B cell (primary cell): ENCODE data around the gene FOXO3. TPM values are rescaled to one million over a fixed set of nuclear protein-coding genes. Genes with fewer than 3 reads are reported as not detected.
A peak's percentile ranks its signal among the peaks of the same experiment; 100 is the strongest.

Source experiments
- ATAC-seq: fragments of 200-7000 bp; cut with Tn5 transposase; one replicate; pipeline ENCODE4 v1.10.0; 2021; ENCODE audit warnings: low read depth, mild to moderate bottlenecking, moderate number of reproducible peaks, moderate library complexity
- CTCF ChIA-PET: fragments of 350-600 bp; sonication (Branson Sonifier 250); formaldehyde crosslinking; loops from one replicate; lab custom pipeline; 2021; ENCODE audit warnings: antibody characterized with exemption, inconsistent platforms; lab: Charles Lee
- POLR2A ChIA-PET: fragments of 350-600 bp; sonication (Branson Sonifier 250); formaldehyde crosslinking; loops from one replicate; lab custom pipeline; 2021; ENCODE audit warnings: antibody characterized with exemption; lab: Charles Lee
- DNase-seq: peaks from one replicate; pipeline ENCODE4 v3.0.0; 2013
- H2AFZ ChIP-seq: 2 replicates; pipeline ENCODE4 v1.6.1; 2012; ENCODE audit warnings: mild to moderate bottlenecking, low read depth, low read length; ENCODE audit not compliant: insufficient read depth, poor library complexity, severe bottlenecking
- H3K27ac ChIP-seq, 2 donors: 1 replicate in 1 of 2; 2 replicates in 1 of 2; pipeline ENCODE4 v1.5.1; 2012 to 2013; ENCODE audit warnings: low read length in 2 of 2, mild to moderate bottlenecking in 2 of 2, moderate library complexity in 1 of 2
- H3K27me3 ChIP-seq, 4 experiments: fragments of 200-600 bp in 1 of 4; sonication (generic) in 1 of 4; replicated peaks in 1 of 4; 1 replicate in 2 of 4; 2 replicates in 2 of 4; pipeline versions ENCODE4 v1.6.1 to v1.7.0; 2013 to 2016; ENCODE audit warnings: low read length in 3 of 4, mild to moderate bottlenecking in 2 of 4, mixed read lengths in 1 of 4, moderate library complexity in 1 of 4; ENCODE audit not compliant: insufficient read depth in 4 of 4, control insufficient read depth in 3 of 4; ENCODE audit errors: control extremely low read depth in 1 of 4
- H3K36me3 ChIP-seq, 2 experiments: replicated peaks in 1 of 2; 1 replicate in 1 of 2; 2 replicates in 1 of 2; pipeline versions ENCODE4 v1.6.1 to v1.7.1; 2013; ENCODE audit warnings: low read length in 1 of 2; ENCODE audit not compliant: insufficient read depth in 2 of 2, control insufficient read depth in 1 of 2; ENCODE audit errors: control extremely low read depth in 1 of 2, extremely low read depth in 1 of 2
- H3K4me1 ChIP-seq, 2 donors: fragments of 200-600 bp in 1 of 2; sonication (generic) in 1 of 2; 1 replicate in 1 of 2; 2 replicates in 1 of 2; pipeline versions ENCODE4 v1.5.1 to v1.6.1; 2013 to 2017; ENCODE audit warnings: low read length in 2 of 2; ENCODE audit not compliant: control insufficient read depth in 2 of 2, insufficient read depth in 2 of 2
- H3K4me2 ChIP-seq: replicated peaks from 2 replicates; pipeline ENCODE3; 2012; ENCODE audit warnings: mild to moderate bottlenecking, low read depth, low read length; ENCODE audit not compliant: poor library complexity, severe bottlenecking
- H3K4me3 ChIP-seq, 5 experiments: fragments of 200-600 bp in 1 of 5; sonication (generic) in 1 of 5; 1 replicate in 3 of 5; 2 replicates in 2 of 5; pipeline versions ENCODE4 v1.5.1 to v1.7.0; 2011 to 2016; ENCODE audit warnings: low read length in 4 of 5, mild to moderate bottlenecking in 4 of 5, low read depth in 2 of 5, control low read depth in 1 of 5, moderate library complexity in 1 of 5; ENCODE audit not compliant: insufficient read depth in 1 of 5; ENCODE audit errors: control extremely low read depth in 1 of 5, extremely low read depth in 1 of 5
- H3K79me2 ChIP-seq: fragments of 200-600 bp; sonication (generic); one replicate; pipeline ENCODE4 v1.6.0; 2016; ENCODE audit warnings: low read length; ENCODE audit not compliant: control insufficient read depth, insufficient read depth
- H3K9ac ChIP-seq: fragments of 200-600 bp; sonication (generic); 2 replicates; pipeline ENCODE4 v1.6.1; 2017; ENCODE audit warnings: mild to moderate bottlenecking, low read length, moderate library complexity
- H3K9me3 ChIP-seq, 3 donors: one replicate each; pipeline versions ENCODE4 v1.6.1 to v1.7.1; 2013; ENCODE audit warnings: low read length in 2 of 3; ENCODE audit not compliant: control insufficient read depth in 2 of 3, insufficient read depth in 1 of 3; ENCODE audit errors: control extremely low read depth in 1 of 3
- H4K20me1 ChIP-seq: 2 replicates; pipeline ENCODE4 v1.6.0; 2012; ENCODE audit warnings: mild to moderate bottlenecking, low read length; ENCODE audit not compliant: insufficient read depth, control insufficient read depth, poor library complexity, severe bottlenecking
- H3K27ac Mint-ChIP-seq: one replicate; pipeline ENCODE4 v1.8.0; 2021; ENCODE audit warnings: mixed read lengths
- H3K27me3 Mint-ChIP-seq: one replicate; pipeline ENCODE4 v1.8.0; 2021; ENCODE audit warnings: mixed read lengths
- H3K4me1 Mint-ChIP-seq: one replicate; pipeline ENCODE4 v1.8.0; 2021; ENCODE audit warnings: mixed read lengths
- H3K4me3 Mint-ChIP-seq: one replicate; pipeline ENCODE4 v1.8.0; 2021; ENCODE audit warnings: mixed read lengths
- H3K9me3 Mint-ChIP-seq: one replicate; pipeline ENCODE4 v1.8.0; 2022; ENCODE audit warnings: mixed read lengths; ENCODE audit not compliant: insufficient read depth
- EZH2 ChIP-seq: IDR thresholded peaks from 2 replicates; pipeline ENCODE4 v1.6.1; 2012; ENCODE audit warnings: borderline replicate concordance, low read depth, mild to moderate bottlenecking, moderate library complexity, low read length; ENCODE audit not compliant: insufficient read depth, poor library complexity, severe bottlenecking
- WGBS: methylation state at CpG from one replicate; pipeline ENCODE4 v1.1.5; 2013; ENCODE audit warnings: missing lambda C conversion rate; ENCODE audit not compliant: insufficient coverage; 5-methylcytosine and 5-hydroxymethylcytosine counted together
- intact Hi-C: fragments of 100-400 bp; cut with micrococcal nuclease; formaldehyde crosslinking; loops from one replicate; pipeline ENCODE4 v1.10.0; 2022
- polyA plus RNA-seq: library from polyadenylated mRNA; depleted of rRNA; stranded (reverse); fragments of >200 nt; gene quantifications from 2 replicates; pipeline ENCODE4 v1.2.3, GENCODE V29; 2012
- total RNA-seq, 2 donors: library from RNA; stranded (reverse); fragments of 120-200 nt in 1 of 2; gene quantifications; 1 replicate in 1 of 2; 2 replicates in 1 of 2; pipeline versions ENCODE4 v1.2.3 to v1.2.4, GENCODE V29; 2013 to 2022
- TF ChIP-seq, protein P1 (sequence below): fragments of 200-600 bp; IDR thresholded peaks from one replicate; pipeline ENCODE4 v1.8.0; 2022; ENCODE audit warnings: antibody characterized with exemption, mild to moderate bottlenecking

The FOXO3 gene
- total and polyA plus RNA-seq, 2 donors (not counting 1 experiment from before 2014, with no cell fraction given) = 6.0 to 16.9 TPM

DNA sequence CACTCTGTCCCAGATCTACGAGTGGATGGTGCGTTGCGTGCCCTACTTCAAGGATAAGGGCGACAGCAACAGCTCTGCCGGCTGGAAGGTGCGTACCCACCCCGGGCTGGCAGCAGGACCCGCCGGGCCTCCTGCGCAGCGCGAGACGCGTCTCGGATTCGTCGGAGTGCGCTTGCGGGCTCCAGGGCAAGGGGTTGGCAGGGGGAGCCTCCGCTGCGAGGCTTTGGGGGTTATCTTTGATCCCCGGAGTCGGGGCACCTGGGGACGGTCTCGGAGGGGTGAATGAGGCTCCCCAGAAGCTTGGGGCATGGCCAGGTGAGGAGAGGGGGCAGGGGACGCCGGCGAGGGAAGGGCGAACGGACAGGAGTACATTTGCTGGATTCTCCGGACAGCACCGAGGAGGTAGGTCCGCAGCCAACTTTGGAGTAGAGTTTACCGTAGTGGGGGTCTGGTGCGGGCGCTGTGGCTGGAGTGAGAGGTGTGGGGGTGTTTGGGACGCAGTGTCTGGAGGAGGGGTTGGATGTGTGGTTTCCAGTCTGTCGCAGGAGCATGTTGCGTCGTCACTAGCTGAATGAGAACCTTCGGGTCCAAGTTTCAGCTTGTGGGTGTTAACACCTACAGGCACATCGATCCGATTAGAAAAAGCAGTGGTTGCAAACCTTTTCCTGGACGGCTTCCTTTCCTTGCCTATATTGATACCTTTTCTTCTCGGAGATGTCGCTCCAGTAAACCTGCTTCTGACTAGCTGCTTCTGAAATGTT, 1.2 kb downstream of the FOXO3 start:
- ATAC-seq (no peak), DNase-seq (peak; percentile 52)
- H2AFZ ChIP-seq = peak overlapping the region; percentile 18
- CTCF ChIA-PET = no interaction called here
- H3K4me2 ChIP-seq = peak overlapping the region; percentile 63
- peak overlapping the region in 3 of 5 experiments; percentile 51 to 97 (median 95) for H3K4me3 ChIP-seq
- no peaks in the 10 kb centered on the region for H3K36me3 ChIP-seq
- peaks cover 40% of the 10 kb centered on the region for H4K20me1 ChIP-seq
- peaks cover 45 to 48% of the 10 kb centered on the region in 2 donors for H3K4me1 ChIP-seq
- peaks cover 0 to 9% (median 0%) of the 10 kb centered on the region in 3 donors for H3K9me3 ChIP-seq
- intact Hi-C loops = no loop called here
- no peaks in the 10 kb centered on the region for H3K9me3 Mint-ChIP-seq
- H3K79me2 ChIP-seq = peaks cover 5% of the 10 kb centered on the region
- TF ChIP-seq, protein P1, sequence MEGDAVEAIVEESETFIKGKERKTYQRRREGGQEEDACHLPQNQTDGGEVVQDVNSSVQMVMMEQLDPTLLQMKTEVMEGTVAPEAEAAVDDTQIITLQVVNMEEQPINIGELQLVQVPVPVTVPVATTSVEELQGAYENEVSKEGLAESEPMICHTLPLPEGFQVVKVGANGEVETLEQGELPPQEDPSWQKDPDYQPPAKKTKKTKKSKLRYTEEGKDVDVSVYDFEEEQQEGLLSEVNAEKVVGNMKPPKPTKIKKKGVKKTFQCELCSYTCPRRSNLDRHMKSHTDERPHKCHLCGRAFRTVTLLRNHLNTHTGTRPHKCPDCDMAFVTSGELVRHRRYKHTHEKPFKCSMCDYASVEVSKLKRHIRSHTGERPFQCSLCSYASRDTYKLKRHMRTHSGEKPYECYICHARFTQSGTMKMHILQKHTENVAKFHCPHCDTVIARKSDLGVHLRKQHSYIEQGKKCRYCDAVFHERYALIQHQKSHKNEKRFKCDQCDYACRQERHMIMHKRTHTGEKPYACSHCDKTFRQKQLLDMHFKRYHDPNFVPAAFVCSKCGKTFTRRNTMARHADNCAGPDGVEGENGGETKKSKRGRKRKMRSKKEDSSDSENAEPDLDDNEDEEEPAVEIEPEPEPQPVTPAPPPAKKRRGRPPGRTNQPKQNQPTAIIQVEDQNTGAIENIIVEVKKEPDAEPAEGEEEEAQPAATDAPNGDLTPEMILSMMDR = no peak
- no peak for TF ChIP-seq EZH2
- H3K4me3 Mint-ChIP-seq = peak overlapping the region; percentile 80
- H3K4me1 Mint-ChIP-seq = peaks cover 52% of the 10 kb centered on the region
- POLR2A ChIA-PET = interaction anchor here (1.5 kb wide), 1 partner anchor 286 kb away, joined by 4 read pairs; the partner anchor contains the start of gene ARMC2
- no peak overlapping the region for H3K9ac ChIP-seq
- H3K27me3 ChIP-seq = peaks cover 0 to 2% (median 0%) of the 10 kb centered on the region in 4 experiments
- H3K27me3 Mint-ChIP-seq = no peaks in the 10 kb centered on the region
- no peak overlapping the region for H3K27ac ChIP-seq
- 37% methylated on average over 44 of the region's 46 CpGs for WGBS
- H3K27ac Mint-ChIP-seq = peak overlapping the region; percentile 67

DNA sequence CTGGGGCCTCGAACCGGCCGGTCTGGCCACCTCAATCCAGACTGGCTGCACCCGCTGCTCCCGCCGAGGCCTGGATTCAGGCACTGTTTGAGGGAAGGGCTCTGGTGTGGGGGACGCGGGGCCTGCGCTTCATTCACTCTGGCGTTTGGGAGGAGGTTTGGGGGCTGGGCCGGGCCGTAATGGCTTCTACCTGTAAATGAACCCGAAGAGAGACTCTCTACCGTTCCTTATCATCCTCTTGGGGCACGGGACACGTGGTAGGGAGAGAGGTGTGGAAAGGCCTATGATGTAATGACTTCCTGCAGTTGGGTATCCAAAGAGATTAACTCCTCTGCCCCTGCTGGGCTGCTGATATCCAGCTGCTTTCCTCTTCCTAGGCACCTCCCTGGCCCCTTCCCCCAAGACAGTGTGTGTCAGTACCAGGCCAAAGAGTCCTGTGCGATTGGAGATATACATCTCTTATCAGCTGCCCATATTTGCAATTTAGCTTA, 1.8 kb downstream of the FOXO3 start:
- Histone ChIP-seq H3K27me3 (no peaks in the 10 kb centered on the region), H3K4me2 (peak overlapping the region; percentile 63), H3K79me2 (peaks cover 11% of the 10 kb centered on the region), H4K20me1 (peaks cover 46% of the 10 kb centered on the region), H3K27ac (no peak overlapping the region), H2AFZ (no peak overlapping the region), H3K9me3 (peaks cover 0 to 9% (median 0%) of the 10 kb centered on the region in 3 donors), H3K9ac (no peak overlapping the region), H3K4me3 (peak overlapping the region in 1 of 5 experiments; percentile 51), H3K36me3 (peaks cover 0 to 5% of the 10 kb centered on the region in 2 experiments), H3K4me1 (peaks cover 43 to 47% of the 10 kb centered on the region in 2 donors)
- CTCF ChIA-PET = no interaction called here
- H3K9me3 Mint-ChIP-seq = no peaks in the 10 kb centered on the region
- POLR2A ChIA-PET = no interaction called here
- intact Hi-C loops = no loop called here
- H3K27me3 Mint-ChIP-seq = no peaks in the 10 kb centered on the region
- TF ChIP-seq, protein P1 = no peak
- TF ChIP-seq EZH2 = no peak
- peaks cover 54% of the 10 kb centered on the region for H3K4me1 Mint-ChIP-seq
- DNase-seq (peak; percentile 31), ATAC-seq (no peak)
- peak overlapping the region; percentile 67 for H3K27ac Mint-ChIP-seq
- 67% methylated on average over 6 of the region's 17 CpGs for WGBS
- peak overlapping the region; percentile 80 for H3K4me3 Mint-ChIP-seq
